D341Med (cell line): ENCODE results near the gene CEACAM1.
"Not testable (repeated sequence)": the region's sequence is repeated elsewhere in the genome, so short reads cannot be mapped to it uniquely, and the experiment has no call there.

Source experiments
- DNase-seq: peaks from one replicate; pipeline ENCODE4 v3.0.0; 2012; ENCODE audit warnings: low spot score

CEACAM1 gene

GRCh38 chr19:42511340-42511739 is 16.9 kb downstream of the CEACAM1 start:
- no peak for DNase-seq

GRCh38 chr19:42508892-42509444 is 19.3 kb downstream of the CEACAM1 start:
- DNase-seq, result no peak

DNA sequence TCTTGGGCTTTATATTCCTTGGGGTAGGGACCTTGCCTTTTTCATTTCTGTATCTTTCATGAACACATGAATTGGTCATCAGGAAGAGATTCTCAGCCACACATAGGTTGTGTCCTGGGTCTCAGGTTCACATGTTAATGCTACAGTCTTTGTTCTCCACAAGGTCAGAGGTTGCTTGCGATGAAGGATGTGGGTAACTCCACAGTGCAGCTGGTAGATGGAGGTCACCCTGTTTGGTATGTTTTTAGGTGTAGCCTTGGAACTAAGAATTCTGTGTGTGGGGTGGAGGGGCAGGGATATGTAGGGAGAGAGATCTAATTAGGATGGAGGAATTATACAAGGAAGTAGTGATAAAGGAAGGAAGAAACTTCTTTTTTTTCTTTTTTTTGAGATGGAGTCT is 23.2 kb downstream of the CEACAM1 start:
- DNase-seq, result no peak

GRCh38 chr19:42501733-42502132 is 26.5 kb downstream of the CEACAM1 start:
- DNase-seq, result no peak

GRCh38 chr19:42501243-42501642 is 27.0 kb downstream of the CEACAM1 start:
- not testable (repeated sequence) for DNase-seq

- DNase-seq, result no peak
Measured at GRCh38 chr19:42498169-42498757, 30.0 kb downstream of the CEACAM1 start.

DNA sequence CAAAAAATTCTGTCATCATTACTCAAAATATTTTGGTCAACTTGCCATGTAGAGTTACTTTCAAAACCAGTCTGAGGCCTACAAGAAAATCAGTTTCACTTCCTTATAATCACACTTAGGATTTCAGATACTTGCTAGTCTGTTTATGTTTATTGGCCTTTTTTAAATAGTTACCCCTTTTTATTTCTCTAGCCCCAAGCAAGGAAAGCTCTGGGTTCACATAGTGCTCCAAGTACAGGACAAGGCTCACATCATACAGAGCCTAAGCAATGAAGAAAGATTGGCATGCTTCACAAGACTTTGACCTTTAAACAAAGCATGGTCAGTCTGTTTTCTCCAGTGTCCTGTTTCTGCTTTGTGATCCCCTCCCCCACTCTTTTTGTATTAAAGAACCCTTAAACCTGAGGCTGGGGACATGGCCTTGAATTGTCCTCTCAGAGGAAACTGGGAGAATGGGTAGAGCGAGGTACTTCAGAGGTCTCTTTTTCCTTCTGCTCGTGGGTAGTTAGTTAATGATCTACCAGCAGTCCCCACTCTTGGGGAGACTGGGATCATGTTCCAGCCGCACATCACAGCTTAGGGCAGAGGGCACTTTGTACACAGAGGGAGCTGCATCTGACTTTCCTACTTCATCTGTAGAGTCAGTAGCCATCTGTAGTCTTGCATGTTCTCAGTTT is 30.7 kb downstream of the CEACAM1 start:
- DNase-seq, result no peak

DNA sequence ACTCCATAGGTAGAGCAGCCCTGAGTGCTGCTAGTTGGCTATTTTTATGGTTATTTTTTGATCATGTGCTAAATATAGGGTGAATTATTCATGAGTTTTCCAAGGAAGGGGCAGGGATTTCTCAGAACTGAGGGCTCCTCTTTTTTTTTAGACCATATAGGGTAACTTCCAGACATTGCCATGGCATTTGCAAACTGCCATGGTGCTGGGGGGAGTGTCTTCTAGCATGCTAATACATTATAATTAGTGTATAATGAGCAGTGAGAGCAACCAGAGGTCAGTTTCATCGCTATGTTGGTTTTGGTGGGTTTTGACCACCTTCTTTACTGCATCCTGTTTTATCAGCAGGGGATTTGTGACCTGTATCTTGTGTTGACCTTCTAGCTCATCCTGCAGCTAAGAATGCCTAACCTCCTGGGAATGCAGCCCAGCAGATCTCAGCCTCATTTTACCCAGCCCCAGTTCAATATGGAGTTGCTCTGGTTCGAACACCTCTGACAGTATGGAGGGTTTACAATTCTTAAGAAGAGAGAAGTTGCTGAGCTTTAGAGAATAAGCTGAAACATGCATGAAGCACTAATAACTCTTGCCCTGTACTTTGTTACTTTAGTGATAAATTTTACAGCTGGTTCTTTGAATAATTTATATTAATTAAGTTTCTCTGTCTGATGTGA is 31.7 kb downstream of the CEACAM1 start:
- no peak for DNase-seq

GRCh38 chr19:42495663-42496062 is 32.6 kb downstream of the CEACAM1 start:
- DNase-seq, result no peak

GRCh38 chr19:42494321-42494720 is 34.0 kb downstream of the CEACAM1 start:
- no peak for DNase-seq

- no peak for DNase-seq
Measured at GRCh38 chr19:42488783-42489521, 39.3 kb downstream of the CEACAM1 start.

GRCh38 chr19:42487798-42488178 is 40.5 kb downstream of the CEACAM1 start:
- no peak for DNase-seq

- no peak for DNase-seq
Measured at GRCh38 chr19:42487032-42487797, 41.1 kb downstream of the CEACAM1 start.

- DNase-seq, result not testable (repeated sequence)
Measured at GRCh38 chr19:42485036-42485435, 43.2 kb downstream of the CEACAM1 start.

DNA sequence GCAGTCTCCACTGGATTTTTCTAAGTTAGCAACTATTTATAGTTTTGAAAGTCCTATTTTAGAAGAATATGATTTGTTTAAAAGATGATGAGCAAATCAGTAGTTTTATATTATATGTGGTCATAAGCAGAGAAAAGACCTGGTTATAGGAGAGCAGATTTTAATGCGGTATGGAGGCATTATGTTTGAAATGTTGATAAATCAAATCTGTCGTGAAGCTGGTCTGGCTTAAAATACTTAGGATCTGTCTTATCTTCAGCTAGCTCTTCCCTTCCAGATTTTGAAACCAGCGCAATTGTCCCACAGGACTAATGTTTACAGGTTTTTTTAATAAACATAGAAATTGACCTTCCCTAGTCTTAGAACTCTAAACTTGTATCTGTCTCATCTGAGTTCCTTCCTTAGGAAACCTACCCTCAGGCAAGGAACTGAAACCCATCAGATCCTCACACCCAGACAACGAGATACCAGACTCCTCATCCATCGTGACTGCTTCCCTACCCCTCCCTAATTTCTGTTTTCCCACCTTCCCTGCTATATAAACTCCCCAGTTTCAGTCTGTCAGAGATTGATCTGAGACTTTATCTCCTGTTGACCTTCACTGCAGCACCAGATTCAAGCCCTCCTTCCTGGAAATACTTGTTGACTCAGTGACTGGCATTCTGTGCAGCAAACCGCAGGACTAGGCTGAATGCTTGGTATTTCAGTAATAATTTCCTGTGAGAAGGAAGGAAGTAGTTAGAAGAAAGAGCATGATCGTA is 47.8 kb downstream of the CEACAM1 start:
- no peak for DNase-seq

- DNase-seq, result no peak
Measured at GRCh38 chr19:42479736-42480135, 48.5 kb downstream of the CEACAM1 start.

- DNase-seq, result no peak
Measured at GRCh38 chr19:42478765-42479311, 49.4 kb downstream of the CEACAM1 start.

DNA sequence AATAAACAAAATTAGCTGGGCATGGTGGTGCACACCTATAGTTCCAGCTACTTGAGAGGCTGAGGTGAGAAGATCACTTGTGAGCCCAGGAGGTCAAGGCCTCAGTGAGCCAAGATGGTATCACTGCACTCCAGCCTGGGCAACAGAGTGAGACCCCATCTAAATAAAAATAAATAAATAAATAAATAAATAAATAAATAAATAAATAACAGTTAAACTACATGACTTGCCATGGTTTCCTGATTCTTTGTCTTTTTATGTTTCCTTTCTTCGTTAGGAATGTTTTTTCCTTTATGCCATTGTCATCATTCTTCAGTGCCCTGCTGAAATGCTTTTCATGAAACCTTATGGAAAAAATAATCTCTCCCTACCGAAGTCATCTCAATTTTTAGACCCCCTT is 50.3 kb downstream of the CEACAM1 start:
- DNase-seq, result no peak

- no peak for DNase-seq
Measured at GRCh38 chr19:42477117-42477516, 51.2 kb downstream of the CEACAM1 start.

GRCh38 chr19:42475366-42475765 is 52.9 kb downstream of the CEACAM1 start:
- no peak for DNase-seq

- no peak for DNase-seq
Measured at GRCh38 chr19:42474743-42475142, 53.5 kb downstream of the CEACAM1 start.
